ENCODE results near the gene MRPS14.

DNA sequence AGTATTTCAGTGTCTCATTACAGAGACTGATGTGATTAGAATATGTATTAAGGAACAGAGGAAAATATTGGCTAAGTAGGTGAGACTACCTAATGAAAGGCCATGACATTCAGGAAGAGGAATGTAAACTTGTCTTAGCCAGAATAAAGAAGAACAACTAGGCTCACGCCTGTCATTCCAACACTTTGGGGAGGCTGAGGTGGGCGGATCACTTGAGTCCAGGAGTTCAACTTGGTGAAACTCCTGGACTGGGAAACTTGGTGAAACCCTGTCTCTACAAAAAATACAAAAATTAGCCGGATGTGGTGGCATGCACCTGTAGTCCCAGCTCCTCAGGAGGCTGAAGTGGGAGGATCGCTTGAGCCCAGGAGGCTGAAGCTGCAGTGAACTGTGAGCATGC is 38.3 kb downstream of the MRPS14 start:
- no peak for TF ChIP-seq POLR2AphosphoS5 (IDR thresholded peaks at IDR 0.05; ENCODE audit: low read depth, low read length)
- TF ChIP-seq POLR2A (IDR thresholded peaks at IDR 0.05; ENCODE audit: low read depth, low read length): no peak
- no peak for TF ChIP-seq TAF1 (IDR thresholded peaks at IDR 0.05; ENCODE audit: low read depth, low read length)
- TF ChIP-seq PAX5 (IDR thresholded peaks at IDR 0.05; ENCODE audit: insufficient read depth, low read length, severe bottlenecking): no peak
- no peak for TF ChIP-seq SPI1 (IDR thresholded peaks at IDR 0.05; ENCODE audit: low read depth, low read length)
- no peak for TF ChIP-seq POU2F2 (IDR thresholded peaks at IDR 0.05; ENCODE audit: low read depth, low read length)

Data from GM12891 (cell line).